ENCODE data around the gene SNTB2. TPM values are rescaled to one million over a fixed set of nuclear protein-coding genes. Genes with fewer than 3 reads are reported as not detected.

The SNTB2 gene
- total and polyA plus RNA-seq, 2 of the 4 experiments (the other 2 are of a cell fraction): 23.5 to 47.5 TPM

GRCh38 chr16:69318911-69319289 lies 131.9 kb downstream of the SNTB2 start:
- no peak overlapping the region for H4K5ac ChIP-seq (ENCODE audit: low read depth, low read length)
- no peak overlapping the region for H4K91ac ChIP-seq (ENCODE audit: insufficient read depth, low read depth, low read length)
- H3K4me3 ChIP-seq (ENCODE audit: insufficient read depth, low read depth, low read length): no peak overlapping the region
- peak overlapping the region; percentile 19 for H2AK9ac ChIP-seq (replicated peaks; ENCODE audit: low read depth, low read length, poor library complexity)
- no peaks in the 10 kb centered on the region for H3K27me3 ChIP-seq (ENCODE audit: control insufficient read depth, insufficient read depth, low read length)
- no peak overlapping the region for H2BK20ac ChIP-seq (ENCODE audit: low read depth, low read length)
- no peak overlapping the region for H2AK5ac ChIP-seq (ENCODE audit: low read depth, low read length)
- H3K36me3 ChIP-seq (ENCODE audit: control insufficient read depth, insufficient read depth, low read length): peaks cover 82% of the 10 kb centered on the region
- no peak overlapping the region for H2BK120ac ChIP-seq (ENCODE audit: low read depth, low read length)
- no peak overlapping the region for H3K14ac ChIP-seq (replicated peaks; ENCODE audit: low read depth, low read length)
- ATAC-seq (ENCODE audit: low read depth): no peak
- H3K9me1 ChIP-seq (ENCODE audit: insufficient read depth, low read length): peaks cover 3% of the 10 kb centered on the region; the same call in 1 of the 2 replicates
- in situ Hi-C loops (cut with MboI; ENCODE audit: low sequenced_read_pairs) (no loop called here), dilution Hi-C loops (cut with HindIII; ENCODE audit: low sequenced_read_pairs, unreplicated experiment) (no loop called here), intact Hi-C loops (cut with micrococcal nuclease) (no loop called here)
- CTCF ChIA-PET: no interaction called here
- no peak overlapping the region for H3K18ac ChIP-seq (ENCODE audit: low read depth, low read length)
- H2AFZ ChIP-seq (replicated peaks; ENCODE audit: low read length, poor library complexity): no peak overlapping the region
- peaks cover 43% of the 10 kb centered on the region for H4K20me1 ChIP-seq (ENCODE audit: insufficient read depth, low read length)
- no peak overlapping the region for H3K56ac ChIP-seq (ENCODE audit: extremely low read depth, insufficient read depth, low read length)
- DNase-seq: no peak
- H3K4me1 ChIP-seq (ENCODE audit: control insufficient read depth, insufficient read depth, low read length): no peaks in the 10 kb centered on the region
- H3K27ac ChIP-seq (ENCODE audit: insufficient read depth, low read length): no peak overlapping the region
- no peak overlapping the region for H3K4ac ChIP-seq (ENCODE audit: low read depth, low read length)
- POLR2A ChIA-PET (ENCODE audit: unreplicated experiment): no interaction called here
- 92% methylated on average over 4 of the region's 10 CpGs; no CpG with 5 or more reads in 1 of the 2 experiments for WGBS, 2 experiments (ENCODE audit: extremely low coverage in 2 of 2, insufficient read length in 1 of 2)
- H3K23ac ChIP-seq (ENCODE audit: low read depth, low read length): no peak overlapping the region
- H2BK5ac ChIP-seq (ENCODE audit: low read depth, low read length, poor library complexity, severe bottlenecking): no peak overlapping the region
- H3K79me1 ChIP-seq (ENCODE audit: low read depth in 1 of 2, low read length in 2 of 2): peaks cover 38 to 84% of the 10 kb centered on the region in 2 experiments
- H3K9ac ChIP-seq (ENCODE audit: low read depth, low read length): no peak overlapping the region
- H3K9me3 ChIP-seq (ENCODE audit: control insufficient read depth, insufficient read depth, low read length): no peaks in the 10 kb centered on the region
- H2BK15ac ChIP-seq (ENCODE audit: low read depth, low read length): no peak overlapping the region
- no peak for TF ChIP-seq RFX5 (IDR thresholded peaks at IDR 0.05; ENCODE audit: low read depth, low read length)
- TF ChIP-seq POLR2A (IDR thresholded peaks at IDR 0.05; ENCODE audit: low read depth, low read length): no peak
- no peak for TF ChIP-seq USF2 (IDR thresholded peaks at IDR 0.05; ENCODE audit: low read depth, low read length)
- TF ChIP-seq SMC3 (IDR thresholded peaks at IDR 0.05; ENCODE audit: low read depth, low read length): no peak
- no peak for TF ChIP-seq CTCF (conservative IDR thresholded peaks at IDR 0.05; ENCODE audit: low read depth, low read length)
- TF ChIP-seq BHLHE40 (IDR thresholded peaks at IDR 0.05; ENCODE audit: low read depth, low read length): no peak
- TF ChIP-seq CEBPB (IDR thresholded peaks at IDR 0.05; ENCODE audit: low read depth, low read length): no peak
- TF ChIP-seq NFE2L2 (IDR thresholded peaks at IDR 0.05; ENCODE audit: low read depth, low read length): no peak
- TF ChIP-seq ELK1 (IDR thresholded peaks at IDR 0.05; ENCODE audit: borderline replicate concordance, low read depth, low read length): no peak
- no peak for TF ChIP-seq RCOR1 (IDR thresholded peaks at IDR 0.05; ENCODE audit: insufficient replicate concordance, low read length)
- TF ChIP-seq FOS (IDR thresholded peaks at IDR 0.05; ENCODE audit: low read depth, low read length): no peak
- no peak for TF ChIP-seq CHD1 (IDR thresholded peaks at IDR 0.05; ENCODE audit: low read depth, low read length)
- TF ChIP-seq MXI1 (IDR thresholded peaks at IDR 0.05; ENCODE audit: borderline replicate concordance, low read depth, low read length): no peak
- TF ChIP-seq MAZ (IDR thresholded peaks at IDR 0.05; ENCODE audit: borderline replicate concordance, low read depth, low read length): no peak
- no peak for TF ChIP-seq RAD21 (IDR thresholded peaks at IDR 0.05; ENCODE audit: low read length)
- no peak for TF ChIP-seq MAFK (IDR thresholded peaks at IDR 0.05; ENCODE audit: low read depth, low read length)
- H3K4me2 ChIP-seq (ENCODE audit: low read depth, low read length): no peak overlapping the region
- BruUV-seq (replicated peaks): no TSS peak
- no peak overlapping the region for H4K8ac ChIP-seq (ENCODE audit: low read depth in 2 of 2, low read length in 2 of 2)

Data from IMR-90 (cell line).